Measurements from ENCODE around the gene SND1.

Gene SND1

GRCh38 chr7:128008744-128009143 lies 356.8 kb downstream of the SND1 start:
- no peak for FAIRE-seq
- DNase-seq (ENCODE audit: low spot score), result no peak

GRCh38 chr7:128010391-128011127 lies 358.6 kb downstream of the SND1 start:
- FAIRE-seq, result no peak
- DNase-seq (ENCODE audit: low spot score), result no peak

- DNase-seq (ENCODE audit: low spot score) (no peak), FAIRE-seq (no peak)
Measured at GRCh38 chr7:128011131-128011661, 359.2 kb downstream of the SND1 start.

- FAIRE-seq, result no peak
Measured at GRCh38 chr7:128014811-128015210, 362.8 kb downstream of the SND1 start.

GRCh38 chr7:128017460-128017859 lies 365.5 kb downstream of the SND1 start:
- no peak for FAIRE-seq
- DNase-seq (ENCODE audit: low spot score), result no peak

More at GRCh38 chr7:128014811-128015210, 362.8 kb downstream of the SND1 start:
- no peak for DNase-seq (ENCODE audit: low spot score)

GRCh38 chr7:128017862-128018845 lies 366.2 kb downstream of the SND1 start:
- FAIRE-seq (no peak), DNase-seq (ENCODE audit: low spot score) (no peak)

GRCh38 chr7:128019288-128019687 lies 367.3 kb downstream of the SND1 start:
- DNase-seq (ENCODE audit: low spot score) (no peak), FAIRE-seq (no peak)

- DNase-seq (ENCODE audit: low spot score) (peak; percentile 11), FAIRE-seq (no peak)
Measured at GRCh38 chr7:128020159-128020558, 368.2 kb downstream of the SND1 start.

- DNase-seq (ENCODE audit: low spot score) (no peak), FAIRE-seq (no peak)
Measured at GRCh38 chr7:128021366-128021765, 369.4 kb downstream of the SND1 start.

- DNase-seq (ENCODE audit: low spot score), result no peak
- no peak for FAIRE-seq
Measured at GRCh38 chr7:128022631-128023532, 370.9 kb downstream of the SND1 start.

GRCh38 chr7:128024151-128024550 lies 372.2 kb downstream of the SND1 start:
- FAIRE-seq (no peak), DNase-seq (ENCODE audit: low spot score) (no peak)

- FAIRE-seq, result no peak
- peak; percentile 9 for DNase-seq (ENCODE audit: low spot score)
Measured at GRCh38 chr7:128025380-128025779, 373.4 kb downstream of the SND1 start.

- FAIRE-seq (no peak), DNase-seq (ENCODE audit: low spot score) (no peak)
Measured at GRCh38 chr7:128025819-128026218, 373.8 kb downstream of the SND1 start.

GRCh38 chr7:128026551-128026950 lies 374.6 kb downstream of the SND1 start:
- DNase-seq (ENCODE audit: low spot score), result no peak

GRCh38 chr7:128027485-128027980 lies 375.5 kb downstream of the SND1 start:
- FAIRE-seq (no peak), DNase-seq (ENCODE audit: low spot score) (no peak)

More at GRCh38 chr7:128026551-128026950, 374.6 kb downstream of the SND1 start:
- FAIRE-seq, result no peak

GRCh38 chr7:128029405-128029995 lies 377.5 kb downstream of the SND1 start:
- FAIRE-seq (no peak), DNase-seq (ENCODE audit: low spot score) (no peak)

- DNase-seq (ENCODE audit: low spot score) (no peak), FAIRE-seq (no peak)
Measured at GRCh38 chr7:128030263-128030653, 378.3 kb downstream of the SND1 start.

GRCh38 chr7:128030654-128031611 lies 378.9 kb downstream of the SND1 start, which contains the start of gene LRRC4:
Gene LRRC4 (minus strand): TSS chr7:128031437. CDS start chr7:128030640, 797 bp downstream.
- DNase-seq (ENCODE audit: low spot score) (peak; percentile 27), FAIRE-seq (no peak)

Measured in urothelium cell line (cell line).